CD4-positive, alpha-beta T cell treated with Interleukin-6 for 4 hours (primary cell): Measurements from ENCODE around the gene GDF9.

Source experiments
- DNase-seq: peaks from one replicate; pipeline ENCODE4 v3.0.0-alpha.2; 2020; ENCODE audit warnings: mixed read lengths

GDF9 gene

DNA sequence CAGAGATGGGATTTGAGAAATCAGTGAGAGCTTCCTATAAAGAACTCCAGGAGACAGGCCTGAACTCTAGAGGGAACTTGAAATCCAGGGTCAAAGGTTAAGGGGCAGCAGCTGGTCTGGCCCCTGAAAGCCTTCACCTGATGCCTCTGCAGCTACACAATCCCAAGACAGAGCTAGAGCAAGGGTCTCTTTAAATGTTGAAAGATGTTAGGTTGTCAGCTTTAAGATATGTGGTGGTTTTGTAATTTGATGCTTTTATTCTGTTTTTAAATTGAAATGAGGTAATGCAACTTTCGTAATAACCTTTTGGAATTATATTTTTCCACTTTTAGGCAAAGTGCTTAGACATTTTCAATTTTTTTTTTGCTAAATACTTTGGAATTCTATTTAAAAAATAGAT, 50.8 kb downstream of the GDF9 start:
- DNase-seq, result no peak

DNA sequence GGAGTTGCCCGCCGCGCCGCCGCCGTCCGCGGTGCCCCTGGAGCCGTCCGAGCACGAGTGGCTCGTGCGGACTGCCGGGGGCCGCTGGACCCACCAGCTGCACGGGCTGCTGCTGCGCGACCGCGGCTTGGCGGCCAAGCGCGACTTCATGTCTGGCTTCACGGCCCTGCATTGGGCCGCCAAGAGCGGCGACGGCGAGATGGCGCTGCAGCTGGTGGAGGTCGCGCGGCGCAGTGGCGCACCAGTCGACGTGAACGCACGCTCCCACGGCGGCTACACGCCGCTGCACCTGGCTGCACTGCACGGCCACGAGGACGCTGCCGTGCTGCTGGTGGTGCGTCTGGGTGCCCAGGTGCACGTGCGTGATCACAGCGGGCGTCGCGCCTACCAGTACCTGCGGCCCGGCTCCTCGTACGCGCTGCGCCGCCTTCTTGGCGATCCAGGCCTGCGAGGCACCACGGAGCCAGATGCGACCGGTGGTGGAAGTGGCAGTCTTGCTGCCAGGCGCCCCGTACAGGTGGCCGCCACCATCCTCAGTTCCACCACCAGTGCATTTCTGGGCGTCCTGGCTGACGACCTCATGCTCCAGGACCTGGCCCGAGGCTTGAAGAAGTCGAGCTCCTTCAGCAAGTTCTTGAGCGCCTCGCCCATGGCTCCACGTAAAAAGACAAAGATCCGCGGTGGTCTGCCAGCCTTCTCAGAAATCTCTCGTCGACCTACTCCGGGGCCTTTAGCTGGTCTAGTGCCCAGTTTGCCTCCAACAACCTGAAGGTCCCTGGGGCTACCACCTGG, 51.6 kb downstream of the GDF9 start:
- no peak for DNase-seq

DNA sequence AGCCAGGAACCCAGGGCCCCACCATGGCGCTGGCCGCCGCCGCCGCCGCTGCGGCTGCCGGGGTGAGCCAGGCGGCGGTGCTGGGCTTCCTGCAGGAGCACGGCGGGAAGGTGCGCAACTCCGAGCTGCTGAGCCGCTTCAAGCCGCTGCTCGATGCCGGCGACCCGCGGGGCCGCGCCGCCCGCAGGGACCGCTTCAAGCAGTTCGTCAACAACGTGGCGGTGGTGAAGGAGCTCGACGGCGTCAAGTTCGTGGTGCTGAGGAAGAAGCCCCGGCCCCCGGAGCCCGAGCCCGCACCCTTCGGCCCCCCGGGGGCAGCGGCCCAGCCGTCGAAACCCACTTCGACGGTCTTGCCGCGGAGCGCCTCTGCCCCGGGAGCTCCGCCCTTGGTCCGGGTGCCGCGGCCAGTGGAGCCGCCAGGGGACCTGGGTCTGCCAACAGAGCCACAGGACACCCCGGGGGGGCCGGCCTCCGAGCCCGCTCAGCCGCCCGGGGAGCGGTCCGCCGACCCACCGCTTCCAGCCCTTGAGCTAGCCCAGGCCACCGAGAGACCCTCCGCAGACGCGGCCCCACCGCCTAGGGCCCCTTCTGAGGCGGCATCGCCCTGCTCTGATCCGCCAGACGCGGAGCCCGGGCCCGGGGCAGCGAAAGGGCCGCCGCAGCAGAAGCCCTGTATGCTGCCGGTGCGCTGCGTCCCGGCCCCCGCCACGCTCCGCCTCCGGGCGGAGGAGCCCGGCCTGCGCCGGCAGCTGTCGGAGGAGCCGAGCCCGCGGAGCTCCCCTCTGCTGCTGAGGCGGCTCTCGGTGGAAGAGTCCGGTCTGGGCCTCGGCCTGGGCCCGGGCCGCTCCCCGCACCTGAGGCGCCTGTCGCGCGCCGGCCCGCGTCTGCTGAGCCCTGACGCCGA, 52.4 kb downstream of the GDF9 start:
- DNase-seq, result peak; percentile 48

- peak; percentile 23 for DNase-seq
Observed at GRCh38 chr5:132812781-132813598, 53.3 kb downstream of the GDF9 start, which contains the start of gene SOWAHA. Gene SOWAHA, plus strand, starts transcription at chr5:132813302. Its CDS starts 320 bp downstream, at chr5:132813622.

GRCh38 chr5:132812123-132812765, 54.0 kb downstream of the GDF9 start:
- no peak for DNase-seq
